Stomach (tissue), 9 donors: ENCODE data around the gene HUNK. TPM values are rescaled to one million over a fixed set of nuclear protein-coding genes. Genes with fewer than 3 reads are reported as not detected.

ENCODE experiments used
- DNase-seq, 2 donors: peaks; one replicate each; pipeline versions ENCODE4 v3.0.0 to v3.0.0-alpha.2; 2013 to 2019
- H3K27ac ChIP-seq, 5 donors: fragments of 200-600 bp in 4 of 5; sonication (generic) in 4 of 5; one replicate each; pipeline ENCODE4 v1.5.1; 2013 to 2019; ENCODE audit warnings: mild to moderate bottlenecking in 1 of 5, moderate library complexity in 1 of 5
- H3K27me3 ChIP-seq, 3 donors: fragments of 200-600 bp; sonication (generic); one replicate each; pipeline ENCODE4 v1.5.1; 2017 to 2019; ENCODE audit warnings: mixed run types in 1 of 3
- H3K36me3 ChIP-seq, 4 donors: fragments of 200-600 bp; sonication (generic); 1 replicate in 3 of 4; 2 replicates in 1 of 4; pipeline ENCODE4 v1.5.1; 2016 to 2019
- H3K4me1 ChIP-seq, 4 donors: fragments of 200-600 bp; sonication (generic); one replicate each; pipeline ENCODE4 v1.5.1; 2016 to 2019
- H3K4me3 ChIP-seq, 4 donors: fragments of 200-600 bp; sonication (generic) in 3 of 4; one replicate each; pipeline ENCODE4 v1.5.1; 2016 to 2019; ENCODE audit warnings: mild to moderate bottlenecking in 1 of 4
- H3K9me3 ChIP-seq, 4 donors: fragments of 200-600 bp; sonication (generic); one replicate each; pipeline ENCODE4 v1.5.1; 2016 to 2019
- CTCF ChIP-seq, 7 experiments: fragments of 450-650 bp in 4 of 7; fragments of 200-600 bp in 3 of 7; sonication (generic) in 3 of 7; IDR thresholded peaks; one replicate each; pipeline ENCODE4 v1.5.1; 2016 to 2019; ENCODE audit warnings: antibody characterized with exemption in 7 of 7, control low read depth in 2 of 7, mild to moderate bottlenecking in 1 of 7
- EP300 ChIP-seq: sonication (generic); formaldehyde crosslinking; IDR thresholded peaks from one replicate; pipeline ENCODE4 v1.6.1; 2017; ENCODE audit warnings: antibody characterized with exemption
- POLR2A ChIP-seq, 4 donors: fragments of 450-650 bp; IDR thresholded peaks; one replicate each; pipeline ENCODE4 v1.6.1; 2016; ENCODE audit warnings: antibody characterized with exemption in 4 of 4, control low read depth in 2 of 4, mild to moderate bottlenecking in 1 of 4, moderate library complexity in 1 of 4
- POLR2AphosphoS5 ChIP-seq, 3 donors: sonication (generic); formaldehyde crosslinking; IDR thresholded peaks; one replicate each; pipeline ENCODE4 v1.6.1; 2016; ENCODE audit warnings: antibody characterized with exemption in 3 of 3
- WGBS, 5 donors: extraction: QIAGEN DNeasy Blood & Tissue Kit in 3 of 5; methylation state at CpG; one replicate each; pipeline versions ENCODE4 v1.1.5 to v1.1.7; 2013 to 2018; 5-methylcytosine and 5-hydroxymethylcytosine counted together
- intact Hi-C: fragments of 100-400 bp; cut with DNase I; formaldehyde crosslinking; loops from one replicate; pipeline ENCODE4 v1.15.1; 2023; ENCODE audit warnings: low total_unique reads
- polyA plus RNA-seq, 3 donors: library from polyadenylated mRNA; stranded (reverse); fragments of 200-250 nt; gene quantifications; one replicate each; pipeline ENCODE4 v1.2.3, GENCODE V29; 2013
- total RNA-seq, 5 donors: library from RNA; depleted of rRNA; stranded (reverse); fragments of >200 nt; gene quantifications; one replicate each; pipeline versions ENCODE4 v1.1.0 to v1.2.3, GENCODE V29; 2014 to 2016
- donor health status: healthy with polysubstance abuse.
- donor health status: Bipolar disorder and iron deficiency.
- donor health status: healthy.

Gene HUNK
- total and polyA plus RNA-seq, 8 donors, result 0.13 to 4.1 (median 1.3) TPM; not detected in 2

GRCh38 chr21:31837041-31837440, 35.8 kb upstream of the HUNK start:
- Histone ChIP-seq H3K27ac (no peak overlapping the region), H3K27me3 (peaks cover 0 to 5% (median 0%) of the 10 kb centered on the region in 3 donors), H3K9me3 (no peaks in the 10 kb centered on the region), H3K4me1 (no peaks in the 10 kb centered on the region), H3K36me3 (no peaks in the 10 kb centered on the region), H3K4me3 (no peak overlapping the region)
- intact Hi-C loops, result no loop called here
- TF ChIP-seq EP300 (no peak), POLR2A (IDR thresholded peaks at IDR 0.05) (no peak), POLR2AphosphoS5 (IDR thresholded peaks at IDR 0.05) (no peak), CTCF (IDR thresholded peaks at IDR 0.05) (no peak)
- DNase-seq, result no peak

GRCh38 chr21:31837618-31838390, 35.0 kb upstream of the HUNK start:
- WGBS, 5 donors, result 77 to 87% (median 81%) methylated on average over 3 of the region's 3 CpGs
- H3K27ac ChIP-seq, result no peak overlapping the region
- intact Hi-C loops, result no loop called here
- TF ChIP-seq POLR2AphosphoS5 (IDR thresholded peaks at IDR 0.05) (no peak), POLR2A (IDR thresholded peaks at IDR 0.05) (no peak), EP300 (no peak), CTCF (IDR thresholded peaks at IDR 0.05) (no peak)
- no peaks in the 10 kb centered on the region for H3K36me3 ChIP-seq
- no peak overlapping the region for H3K4me3 ChIP-seq
- no peak for DNase-seq
- peaks cover 0 to 10% (median 0%) of the 10 kb centered on the region in 3 donors for H3K27me3 ChIP-seq
- H3K9me3 ChIP-seq, result no peaks in the 10 kb centered on the region
- no peaks in the 10 kb centered on the region for H3K4me1 ChIP-seq

- TF ChIP-seq POLR2A (IDR thresholded peaks at IDR 0.05), result no peak
- no peak for TF ChIP-seq POLR2AphosphoS5 (IDR thresholded peaks at IDR 0.05)
- TF ChIP-seq EP300, result no peak
- TF ChIP-seq CTCF (IDR thresholded peaks at IDR 0.05), result no peak
- H3K9me3 ChIP-seq, result no peaks in the 10 kb centered on the region
- WGBS, 5 donors, result 78 to 88% (median 80%) methylated on average over 5 of the region's 5 CpGs
- no peak overlapping the region for H3K27ac ChIP-seq
- intact Hi-C loops, result no loop called here
- no peaks in the 10 kb centered on the region for H3K4me1 ChIP-seq
- no peak for DNase-seq
- H3K36me3 ChIP-seq, result no peaks in the 10 kb centered on the region
- peaks cover 0 to 10% (median 0%) of the 10 kb centered on the region in 3 donors for H3K27me3 ChIP-seq
- no peak overlapping the region for H3K4me3 ChIP-seq
These were observed 34.0 kb upstream of the HUNK start for GRCh38 chr21:31838586-31839355.

DNA sequence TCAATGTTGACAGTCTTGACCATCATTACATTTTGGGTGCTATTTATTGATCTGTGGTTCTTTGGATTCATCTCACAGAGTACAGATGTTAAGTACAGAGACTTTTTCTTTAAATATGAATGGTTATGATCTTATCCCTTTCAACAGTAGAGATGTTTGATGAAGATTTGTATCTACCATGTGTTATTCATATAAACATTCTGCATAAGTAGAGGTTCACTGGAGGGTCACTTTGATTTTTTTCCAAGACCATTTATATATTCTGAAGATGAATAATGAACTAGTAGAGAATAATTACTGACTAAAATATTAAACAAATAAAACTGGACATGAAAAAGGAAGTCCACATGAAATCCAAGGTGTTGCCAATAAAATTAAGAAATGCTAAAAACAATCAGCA, 28.6 kb upstream of the HUNK start:
- Histone ChIP-seq H3K36me3 (no peaks in the 10 kb centered on the region), H3K4me1 (no peaks in the 10 kb centered on the region), H3K4me3 (no peak overlapping the region), H3K27ac (no peak overlapping the region), H3K9me3 (no peaks in the 10 kb centered on the region), H3K27me3 (peaks cover 0 to 17% (median 0%) of the 10 kb centered on the region in 3 donors)
- intact Hi-C loops, result no loop called here
- no peak for TF ChIP-seq POLR2AphosphoS5 (IDR thresholded peaks at IDR 0.05)
- no peak for TF ChIP-seq EP300
- no peak for TF ChIP-seq CTCF (IDR thresholded peaks at IDR 0.05)
- no peak for TF ChIP-seq POLR2A (IDR thresholded peaks at IDR 0.05)
- DNase-seq, result no peak
